IMR-90 (cell line): ENCODE data around the gene CMIP. TPM values are rescaled to one million over a fixed set of nuclear protein-coding genes. Genes with fewer than 3 reads are reported as not detected.

Experiments used
- ATAC-seq: fragments of 200-7000 bp; cut with Tn5 transposase; 2 replicates; pipeline ENCODE4 v1.9.1; 2020; ENCODE audit warnings: low read depth, mild to moderate bottlenecking, moderate library complexity
- BruUV-seq: library from RNA; stranded (reverse); fragments of 400-500 nt; replicated peaks from 2 replicates; lab custom pipeline; 2021; lab: Mats Ljungman, UMichigan
- CTCF ChIA-PET: fragments of 300-600 bp; formaldehyde crosslinking; extraction: SDS; loops from one replicate; lab custom pipeline; 2021; ENCODE audit warnings: antibody characterized with exemption; lab: Yijun Ruan, JAX
- POLR2A ChIA-PET: fragments of 300-600 bp; sonication (Branson Sonifier 250); formaldehyde crosslinking; loops from one replicate; lab custom pipeline; 2022; ENCODE audit warnings: antibody characterized with exemption; ENCODE audit not compliant: unreplicated experiment; lab: Charles Lee
- DNase-seq: peaks from one replicate; pipeline ENCODE4 v3.0.0; 2013
- H2AFZ ChIP-seq: replicated peaks from 2 replicates; pipeline ENCODE3; 2013; ENCODE audit warnings: low read length, mild to moderate bottlenecking; ENCODE audit not compliant: poor library complexity
- H2AK5ac ChIP-seq: 2 replicates; pipeline ENCODE4 v1.6.1; 2013; ENCODE audit warnings: low read depth, low read length, inconsistent platforms
- H2AK9ac ChIP-seq: replicated peaks from 2 replicates; pipeline ENCODE3; 2013; ENCODE audit warnings: mild to moderate bottlenecking, low read depth, low read length, moderate library complexity; ENCODE audit not compliant: poor library complexity
- H2BK120ac ChIP-seq: 2 replicates; pipeline ENCODE4 v1.6.1; 2013; ENCODE audit warnings: low read depth, low read length, inconsistent platforms
- H2BK15ac ChIP-seq: 3 replicates; pipeline ENCODE4 v1.6.1; 2013; ENCODE audit warnings: low read depth, low read length, inconsistent platforms
- H2BK20ac ChIP-seq: 2 replicates; pipeline ENCODE4 v1.6.1; 2013; ENCODE audit warnings: low read depth, mild to moderate bottlenecking, inconsistent platforms, low read length, moderate library complexity
- H2BK5ac ChIP-seq: 2 replicates; pipeline ENCODE4 v1.6.1; 2013; ENCODE audit warnings: mild to moderate bottlenecking, low read depth, low read length, inconsistent platforms; ENCODE audit not compliant: poor library complexity, severe bottlenecking
- H3K14ac ChIP-seq: replicated peaks from 2 replicates; pipeline ENCODE4 v1.6.1; 2013; ENCODE audit warnings: low read depth, low read length, inconsistent platforms
- H3K18ac ChIP-seq: 2 replicates; pipeline ENCODE4 v1.6.1; 2013; ENCODE audit warnings: low read depth, low read length, control low read depth
- H3K23ac ChIP-seq: 2 replicates; pipeline ENCODE4 v1.6.1; 2013; ENCODE audit warnings: low read depth, low read length, inconsistent platforms
- H3K27ac ChIP-seq: 2 replicates; pipeline ENCODE4 v1.5.1; 2013; ENCODE audit warnings: mild to moderate bottlenecking, control low read depth, low read length; ENCODE audit not compliant: insufficient read depth
- H3K27me3 ChIP-seq: 2 replicates; pipeline ENCODE4 v1.6.1; 2013; ENCODE audit warnings: low read length; ENCODE audit not compliant: control insufficient read depth, insufficient read depth
- H3K36me3 ChIP-seq: 2 replicates; pipeline ENCODE4 v1.6.1; 2013; ENCODE audit warnings: low read length, mixed read lengths; ENCODE audit not compliant: control insufficient read depth, insufficient read depth
- H3K4ac ChIP-seq: 2 replicates; pipeline ENCODE4 v1.6.1; 2013; ENCODE audit warnings: low read depth, low read length, inconsistent platforms
- H3K4me1 ChIP-seq: 2 replicates; pipeline ENCODE4 v1.6.1; 2013; ENCODE audit warnings: low read length, mixed read lengths; ENCODE audit not compliant: control insufficient read depth, insufficient read depth
- H3K4me2 ChIP-seq: 2 replicates; pipeline ENCODE4 v1.6.1; 2013; ENCODE audit warnings: low read depth, mild to moderate bottlenecking, control low read depth, low read length, moderate library complexity
- H3K4me3 ChIP-seq: 2 replicates; pipeline ENCODE4 v1.5.1; 2013; ENCODE audit warnings: low read depth, mild to moderate bottlenecking, control low read depth, low read length, moderate library complexity; ENCODE audit not compliant: insufficient read depth
- H3K56ac ChIP-seq: 2 replicates; pipeline ENCODE4 v1.6.1; 2013; ENCODE audit warnings: low read length, inconsistent platforms; ENCODE audit not compliant: insufficient read depth; ENCODE audit errors: extremely low read depth
- H3K79me1 ChIP-seq, 2 experiments: 2 replicates each; pipeline ENCODE4 v1.6.1; 2013; ENCODE audit warnings: low read length in 2 of 2, inconsistent platforms in 1 of 2, low read depth in 1 of 2
- H3K9ac ChIP-seq: 2 replicates; pipeline ENCODE4 v1.6.1; 2013; ENCODE audit warnings: low read depth, low read length, control low read depth
- H3K9me1 ChIP-seq: 2 replicates; pipeline ENCODE4 v1.6.1; 2013; ENCODE audit warnings: low read length, inconsistent platforms; ENCODE audit not compliant: insufficient read depth
- H3K9me3 ChIP-seq: 2 replicates; pipeline ENCODE4 v1.6.1; 2013; ENCODE audit warnings: low read length; ENCODE audit not compliant: control insufficient read depth, insufficient read depth
- H4K20me1 ChIP-seq: 2 replicates; pipeline ENCODE4 v1.6.1; 2013; ENCODE audit warnings: low read length, inconsistent platforms; ENCODE audit not compliant: insufficient read depth
- H4K5ac ChIP-seq: 2 replicates; pipeline ENCODE4 v1.6.1; 2013; ENCODE audit warnings: mild to moderate bottlenecking, low read depth, low read length, control low read depth
- H4K8ac ChIP-seq, 2 experiments: 2 replicates each; pipeline ENCODE4 v1.6.1; 2013; ENCODE audit warnings: low read depth in 2 of 2, low read length in 2 of 2, control low read depth in 1 of 2, inconsistent platforms in 1 of 2
- H4K91ac ChIP-seq: 2 replicates; pipeline ENCODE4 v1.6.1; 2013; ENCODE audit warnings: low read depth, low read length, inconsistent platforms; ENCODE audit not compliant: insufficient read depth
- CTCF ChIP-seq: conservative IDR thresholded peaks from 2 replicates; pipeline ENCODE4 v1.5.1; 2012; ENCODE audit warnings: mild to moderate bottlenecking, low read depth, low read length, improper control_type of control experiment
- RAD21 ChIP-seq: IDR thresholded peaks from 2 replicates; pipeline ENCODE4 v1.6.1; 2012; ENCODE audit warnings: low read length, improper control_type of control experiment
- RCOR1 ChIP-seq: IDR thresholded peaks from 2 replicates; pipeline ENCODE4 v1.6.1; 2012; ENCODE audit warnings: mild to moderate bottlenecking, low read length, improper control_type of control experiment; ENCODE audit not compliant: insufficient replicate concordance
- SMC3 ChIP-seq: fragments of 150-350 bp; IDR thresholded peaks from 2 replicates; pipeline ENCODE4 v1.6.1; 2016; ENCODE audit warnings: low read depth, mild to moderate bottlenecking, antibody characterized with exemption, low read length, moderate library complexity
- WGBS, 2 experiments: methylation state at CpG; one replicate each; pipeline versions ENCODE4 v1.1.5 to v1.1.7; 2013; ENCODE audit warnings: missing lambda C conversion rate in 2 of 2; ENCODE audit not compliant: insufficient read length in 1 of 2; ENCODE audit errors: extremely low coverage in 2 of 2; 5-methylcytosine and 5-hydroxymethylcytosine counted together
- dilution Hi-C: fragments of 300-500 bp; cut with HindIII; formaldehyde crosslinking; loops from one replicate; pipeline ENCODE4 v1.14.3; 2018; ENCODE audit warnings: low sequenced_read_pairs; ENCODE audit not compliant: unreplicated experiment
- in situ Hi-C: fragments of 300-500 bp; cut with MboI; formaldehyde crosslinking; loops from 3 replicates; pipeline ENCODE4 v1.14.3; 2019; ENCODE audit warnings: low sequenced_read_pairs, inconsistent platforms, mixed read lengths
- intact Hi-C: fragments of 100-400 bp; cut with micrococcal nuclease; formaldehyde crosslinking; loops from 2 replicates; pipeline ENCODE4 v1.10.0; 2022
- polyA plus RNA-seq, 3 experiments: library from polyadenylated mRNA; depleted of rRNA; stranded (reverse); fragments of >200 nt; gene quantifications; 2 replicates each; pipeline ENCODE4 v1.2.3, GENCODE V29; 2012; ENCODE audit warnings: low replicate concordance in 1 of 3
- total RNA-seq: library from RNA; depleted of rRNA; stranded (reverse); fragments of >200 nt; gene quantifications from 2 replicates; pipeline ENCODE4 v1.2.3, GENCODE V29; 2012

CMIP gene
- total and polyA plus RNA-seq, 2 of the 4 experiments (the other 2 are of a cell fraction), result 3.2 to 11.6 TPM

GRCh38 chr16:81696961-81697615, 252.5 kb downstream of the CMIP start:
- no peak overlapping the region for H3K18ac ChIP-seq
- no peak overlapping the region for H2BK20ac ChIP-seq
- TF ChIP-seq RAD21 (peak; percentile 76), CTCF (peak; percentile 75), SMC3 (peak; percentile 73), RCOR1 (no peak)
- H2BK15ac ChIP-seq, result no peak overlapping the region
- H3K36me3 ChIP-seq, result peaks cover 32% of the 10 kb centered on the region
- H3K79me1 ChIP-seq, result peaks cover 0 to 4% of the 10 kb centered on the region in 2 experiments; a peak in 1 of 4 replicates
- no peak overlapping the region for H3K4me2 ChIP-seq
- intact Hi-C loops (loop anchor here (1.0 kb wide), 2 partner anchors 74 to 294 kb away; no protein-coding TSS in a partner anchor), in situ Hi-C loops (no loop called here), dilution Hi-C loops (no loop called here)
- H2BK5ac ChIP-seq, result no peak overlapping the region
- BruUV-seq, result no TSS peak
- H3K9me3 ChIP-seq, result no peaks in the 10 kb centered on the region
- WGBS, 2 experiments, result 88% methylated on average over 11 of the region's 16 CpGs; no CpG with 5 or more reads in 1 of the 2 experiments
- no peak overlapping the region for H2BK120ac ChIP-seq
- peaks cover 26% of the 10 kb centered on the region for H4K20me1 ChIP-seq
- ChIA-PET POLR2A (no interaction called here), CTCF (interaction anchor here (0.9 to 1.5 kb wide), 4 partner anchors 9 to 296 kb away, joined by 3 to 8 read pairs (median 4); no protein-coding TSS in a partner anchor)
- H2AK9ac ChIP-seq, result peak overlapping the region; percentile 79
- ATAC-seq, result peak; percentile 40
- no peak overlapping the region for H4K5ac ChIP-seq
- no peak overlapping the region for H3K27ac ChIP-seq
- no peaks in the 10 kb centered on the region for H3K27me3 ChIP-seq
- no peak overlapping the region for H2AK5ac ChIP-seq
- H3K4me1 ChIP-seq, result peaks cover 20% of the 10 kb centered on the region
- no peak overlapping the region for H3K9ac ChIP-seq
- no peak overlapping the region for H3K4me3 ChIP-seq
- no peak overlapping the region for H3K56ac ChIP-seq
- peak; percentile 54 for DNase-seq
- no peak overlapping the region for H4K91ac ChIP-seq
- peaks cover 15% of the 10 kb centered on the region; the same call in 1 of the 2 replicates for H3K9me1 ChIP-seq
- no peak overlapping the region for H4K8ac ChIP-seq
- H3K14ac ChIP-seq, result no peak overlapping the region
- no peak overlapping the region for H3K4ac ChIP-seq
- no peak overlapping the region for H3K23ac ChIP-seq
- no peak overlapping the region for H2AFZ ChIP-seq
